GM19324 (cell line): ENCODE measurements around the gene PLXNB1.
"Not testable (repeated sequence)": the region's sequence is repeated elsewhere in the genome, so short reads cannot be mapped to it uniquely, and the experiment has no call there.

ENCODE experiments used
- ATAC-seq: cut with Tn5 transposase; IDR thresholded peaks from one replicate; pipeline ENCODE4 v1.9.1; 2021; ENCODE audit warnings: mild to moderate bottlenecking, moderate library complexity; ENCODE audit not compliant: unreplicated experiment, low FRiP score

The PLXNB1 gene

DNA sequence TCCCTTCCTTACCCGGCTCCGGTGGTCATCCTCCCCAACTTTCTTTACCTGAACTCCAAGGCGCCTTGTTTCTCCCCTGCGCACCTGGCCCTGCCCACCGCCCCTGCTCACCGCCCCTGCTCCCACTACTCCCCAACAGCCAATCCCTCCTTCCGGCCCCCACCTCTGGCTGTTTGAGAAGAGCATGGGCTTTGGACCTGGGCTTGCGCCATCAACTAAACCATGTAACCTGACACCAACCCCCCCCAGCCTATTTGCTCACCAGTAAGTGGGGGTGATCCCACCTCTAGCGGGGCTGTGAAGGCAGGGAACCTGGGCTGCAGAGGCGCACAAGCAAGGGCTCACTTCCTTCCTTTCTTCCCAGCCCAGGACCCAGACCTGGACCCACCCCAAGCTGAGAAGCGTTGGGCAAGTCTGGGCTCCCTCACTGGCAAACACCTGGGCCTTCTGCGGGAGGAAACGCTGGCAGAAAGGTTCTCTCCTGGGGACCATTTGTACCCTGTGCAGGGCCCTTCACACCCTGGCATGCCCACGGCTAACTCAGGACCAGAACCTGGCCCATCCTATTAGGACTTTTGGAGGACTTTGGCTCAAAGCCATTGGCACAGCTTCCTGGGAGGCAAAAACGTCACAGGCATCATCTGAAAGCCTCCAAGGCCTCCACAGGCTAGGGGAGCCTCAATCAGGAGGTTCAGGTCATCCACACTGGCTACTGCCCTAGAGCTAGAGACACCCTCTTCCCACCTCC is at the start of gene PLXNB1:
PLXNB1 (minus strand) TSS at position 127 of the 748 bp plus-strand sequence. CDS start 5,475 bp downstream, outside the sequence.
- no peak for ATAC-seq

DNA sequence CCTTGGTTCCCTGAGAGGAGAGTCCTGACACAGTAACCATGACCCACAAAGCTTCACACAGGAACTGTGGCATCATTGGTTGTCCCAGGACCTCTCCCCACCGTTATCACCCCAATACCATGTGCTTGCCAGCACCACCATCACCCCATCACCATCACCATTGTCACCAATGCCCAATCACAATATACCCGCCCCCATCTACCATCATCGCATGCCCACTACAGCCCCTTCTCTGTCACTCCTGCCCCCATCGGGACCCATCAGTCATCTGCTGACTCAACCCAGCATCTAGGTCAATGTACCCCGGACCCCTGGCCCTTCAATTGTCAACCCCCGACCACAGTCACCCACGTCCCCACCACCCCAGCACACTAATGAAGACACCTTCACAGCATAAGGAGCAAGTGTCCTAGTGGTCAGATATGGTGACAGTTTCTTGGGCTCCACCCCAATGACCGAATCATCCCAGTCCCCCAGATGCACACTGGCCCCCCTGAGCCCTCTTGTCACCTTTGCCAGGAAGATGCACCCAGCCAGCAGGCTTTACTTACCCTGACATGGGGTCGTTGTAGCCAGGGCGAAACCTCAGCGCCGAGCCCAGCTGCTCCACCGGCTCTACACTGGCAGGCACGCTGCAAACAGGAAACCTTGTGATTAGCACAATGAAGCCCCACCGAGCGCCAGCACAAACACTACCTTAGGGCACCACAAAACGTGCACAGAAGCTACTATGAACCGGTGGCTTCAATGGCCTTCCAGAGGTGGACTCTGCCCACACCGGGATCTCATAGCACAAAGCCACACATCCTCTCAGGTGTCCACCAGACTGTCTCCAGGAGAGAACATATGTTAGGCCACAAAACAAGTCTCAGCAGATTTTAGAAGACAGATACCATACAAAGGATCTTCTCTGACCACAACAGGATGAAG is 49.0 kb upstream of the PLXNB1 start:
- no peak for ATAC-seq

GRCh38 chr3:48477959-48478520 is 48.2 kb upstream of the PLXNB1 start:
- ATAC-seq, result no peak

GRCh38 chr3:48476426-48477053 is 46.7 kb upstream of the PLXNB1 start:
- ATAC-seq, result no peak

DNA sequence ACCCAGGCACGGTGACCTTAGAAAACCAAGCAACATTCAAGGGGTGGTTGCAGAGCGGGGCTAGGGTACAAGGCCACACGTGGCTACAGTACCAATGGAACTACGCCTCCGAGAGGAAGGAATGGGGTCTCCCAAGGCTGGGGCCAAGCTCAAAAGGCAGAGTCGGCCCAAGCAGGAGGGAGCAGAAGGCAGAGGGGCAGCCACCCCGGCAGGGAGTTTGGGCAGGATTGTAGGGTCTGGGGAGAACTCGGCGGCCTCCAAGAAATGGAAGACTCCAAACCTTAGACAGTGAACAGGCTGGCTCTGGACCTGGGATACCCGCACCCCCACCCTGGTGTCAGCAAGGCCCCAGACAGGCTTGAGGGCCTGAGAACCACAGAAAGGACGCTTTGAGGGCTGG is 45.3 kb upstream of the PLXNB1 start:
- ATAC-seq, result no peak

DNA sequence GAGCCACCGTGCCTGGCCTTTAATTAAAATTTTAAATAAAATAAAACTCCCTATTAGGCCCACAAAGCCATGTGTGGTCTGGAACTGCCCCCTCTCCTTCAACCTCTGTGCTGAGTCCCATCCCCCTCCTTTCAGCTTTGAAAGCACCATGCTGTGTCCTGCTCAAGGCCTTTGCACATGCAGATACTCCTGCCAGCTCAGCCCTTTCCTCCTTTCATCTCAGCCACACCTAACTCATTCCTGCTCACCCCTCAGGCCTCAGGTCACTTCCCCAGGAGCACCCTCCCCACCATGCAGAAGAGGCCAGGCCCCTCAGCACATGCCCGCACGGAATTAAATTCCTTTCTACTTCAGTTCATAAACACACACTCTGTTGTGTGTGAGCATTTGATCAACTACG is 44.7 kb upstream of the PLXNB1 start:
- ATAC-seq, result no peak

- ATAC-seq, result not testable (repeated sequence)
Measured at GRCh38 chr3:48474031-48474430, 44.1 kb upstream of the PLXNB1 start.

- no peak for ATAC-seq
Measured at GRCh38 chr3:48473617-48473952, 43.7 kb upstream of the PLXNB1 start.

DNA sequence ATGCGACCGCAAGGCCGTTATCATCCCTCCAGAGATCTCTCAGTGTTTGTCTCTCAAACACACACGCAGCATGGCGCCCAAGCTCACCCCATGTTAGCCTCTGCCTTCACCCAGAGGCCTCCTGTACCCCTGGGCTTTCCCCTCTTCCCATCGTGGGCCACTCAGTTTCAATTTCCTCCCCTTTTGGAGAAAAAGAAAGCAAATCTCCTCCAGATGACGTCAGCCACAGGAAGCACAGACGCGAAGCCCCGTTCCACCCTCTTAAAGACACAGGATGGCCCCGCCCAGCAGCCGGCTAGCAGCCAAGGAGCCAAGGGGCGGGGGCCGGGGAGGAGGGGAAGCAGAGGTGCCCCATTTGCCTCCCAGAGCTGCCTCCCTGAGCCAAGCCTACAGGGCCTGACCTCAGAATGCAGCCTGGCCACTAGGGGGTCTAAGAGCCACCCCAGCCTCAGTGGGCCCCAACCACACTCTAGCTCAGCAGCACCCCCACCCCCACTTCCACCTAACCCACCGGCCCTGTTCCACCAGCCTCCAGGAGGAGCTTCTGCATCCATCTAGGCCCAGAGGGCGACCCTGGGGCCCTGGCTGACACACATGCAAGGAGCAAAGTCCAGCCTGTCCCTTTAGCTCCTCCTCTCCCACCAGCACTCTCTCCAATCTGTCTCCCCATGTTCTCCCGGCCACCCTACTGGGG is 43.2 kb upstream of the PLXNB1 start:
- peak; percentile 87 for ATAC-seq

DNA sequence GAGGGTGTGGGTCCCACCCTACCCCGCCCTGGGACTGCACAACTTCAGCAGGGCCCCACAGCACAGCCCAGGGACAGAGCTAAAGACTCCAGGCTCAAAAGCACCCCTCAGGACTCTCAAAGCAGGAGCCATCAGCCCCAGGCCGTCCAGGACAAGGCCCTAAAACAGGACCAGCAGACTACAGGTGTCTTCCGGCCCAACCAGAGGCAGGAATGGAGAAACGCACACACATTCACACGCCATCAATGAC is 42.7 kb upstream of the PLXNB1 start:
- ATAC-seq, result peak; percentile 9

DNA sequence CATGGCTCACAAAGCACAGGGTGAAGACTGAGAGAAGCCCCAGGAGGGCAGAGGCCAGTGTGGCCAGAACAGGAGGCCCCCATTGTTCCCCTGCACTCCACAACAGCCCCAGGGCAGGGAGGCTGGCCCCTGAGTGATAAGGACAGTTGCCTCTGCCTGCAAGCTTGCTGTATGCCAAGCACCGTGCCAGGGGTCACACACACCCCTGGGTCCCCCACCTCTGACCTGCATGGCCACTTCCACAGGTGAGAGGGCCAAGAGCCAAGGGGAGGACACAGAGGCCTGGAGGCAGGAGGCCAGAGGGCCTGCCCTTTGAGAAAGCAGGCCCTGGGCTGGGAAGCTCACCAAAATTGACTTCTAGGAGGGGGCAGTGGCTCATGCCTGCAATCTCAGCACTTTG is 40.4 kb upstream of the PLXNB1 start:
- no peak for ATAC-seq

DNA sequence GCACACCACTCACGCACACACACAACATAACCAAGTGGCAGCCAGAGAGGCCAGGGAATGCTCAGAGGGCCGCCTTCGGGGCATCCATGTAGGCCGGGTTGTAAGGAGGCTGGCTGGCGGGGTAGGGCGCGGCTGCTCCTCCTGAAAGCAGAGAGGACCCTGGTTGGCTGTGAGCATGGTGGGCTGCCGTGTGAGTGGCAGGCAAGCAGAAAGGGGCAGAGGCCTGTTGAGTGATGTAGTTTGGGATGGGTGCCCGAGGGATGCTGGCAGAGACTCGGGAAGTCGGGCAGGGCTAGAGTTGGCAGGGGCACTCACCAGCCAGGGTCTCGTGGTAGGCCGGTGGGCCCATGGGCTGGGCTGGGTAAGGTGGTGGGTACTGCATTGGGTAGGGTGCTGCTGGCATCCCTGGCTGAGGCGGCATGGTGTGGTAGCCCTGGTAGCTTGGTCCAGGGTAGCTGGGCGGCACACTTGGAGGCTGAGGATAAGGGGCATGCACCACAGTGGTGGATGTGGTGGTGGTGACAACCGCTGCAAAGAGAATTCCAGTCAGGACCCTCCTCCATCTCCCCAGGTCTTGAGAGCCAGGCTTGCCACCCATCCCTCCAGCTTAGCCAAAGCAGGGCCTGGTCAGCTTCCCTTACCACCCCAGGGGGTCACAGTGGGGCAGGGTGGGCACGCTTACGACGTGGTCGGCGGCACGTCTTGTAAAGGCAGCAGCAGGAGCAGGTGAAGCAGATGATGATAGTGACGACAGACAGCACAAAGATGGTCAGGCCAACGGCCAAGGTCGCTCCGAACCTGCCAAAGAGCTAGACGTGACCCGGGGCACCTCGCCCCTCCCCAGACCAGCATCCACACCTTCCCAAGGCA is 39.4 kb upstream of the PLXNB1 start:
- ATAC-seq, result no peak

- ATAC-seq, result no peak
Measured at GRCh38 chr3:48468329-48468731, 38.4 kb upstream of the PLXNB1 start.

DNA sequence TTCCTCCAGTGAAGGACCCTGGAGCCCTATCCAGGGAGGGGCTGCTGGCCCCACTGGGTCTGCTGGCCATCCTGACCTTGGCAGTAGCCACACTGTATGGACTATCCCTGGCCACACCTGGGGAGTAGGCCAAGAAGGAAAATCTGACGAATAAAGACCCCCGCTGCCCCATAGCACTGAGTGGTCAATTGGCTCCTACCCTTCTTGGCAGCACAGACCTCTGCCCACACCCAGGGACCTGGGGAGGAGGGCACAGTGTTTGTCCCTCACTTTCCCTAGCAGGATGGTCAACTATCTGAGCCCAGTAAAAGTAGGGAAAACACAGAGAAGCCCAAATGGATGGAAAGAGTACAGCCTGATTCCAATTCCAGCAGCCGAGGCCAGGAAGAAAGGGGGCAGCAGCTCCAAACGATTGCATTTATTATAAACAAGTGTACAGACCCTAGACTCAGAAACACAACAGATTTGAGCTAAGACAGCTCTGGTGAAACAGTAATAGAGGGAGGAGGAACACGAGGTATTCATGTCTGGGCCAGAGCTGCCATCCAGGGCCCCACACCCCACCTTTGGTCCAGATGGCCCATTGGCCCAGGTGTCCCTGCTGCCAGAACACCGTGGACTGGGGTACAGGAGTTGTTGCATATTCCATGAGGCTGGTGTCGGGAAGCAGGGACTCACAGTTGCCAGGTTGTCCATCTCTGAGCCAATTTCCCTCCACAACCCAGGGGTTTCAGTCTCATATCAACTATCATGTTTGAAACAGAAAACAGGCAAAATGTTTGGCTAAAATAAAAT is 37.8 kb upstream of the PLXNB1 start:
- ATAC-seq, result no peak

- ATAC-seq, result no peak
Measured at GRCh38 chr3:48467110-48467454, 37.2 kb upstream of the PLXNB1 start.

- ATAC-seq, result no peak
Measured at GRCh38 chr3:48466386-48467109, 36.7 kb upstream of the PLXNB1 start.

GRCh38 chr3:48465531-48466378 is 35.9 kb upstream of the PLXNB1 start:
- ATAC-seq, result peak; percentile 78

- ATAC-seq, result no peak
Measured at GRCh38 chr3:48465237-48465530, 35.3 kb upstream of the PLXNB1 start.
